PC-3 (cell line): ENCODE measurements around the gene AGBL3.

Source experiments
- EZH2phosphoT487 ChIP-seq: fragments of 300-600 bp; sonication (generic); IDR thresholded peaks from 2 replicates; pipeline ENCODE4 v1.6.1; 2018; ENCODE audit warnings: mild to moderate bottlenecking, antibody characterized with exemption, low read length, borderline replicate concordance
- TF ChIP-seq, protein P1 (sequence below): fragments of 300-600 bp; sonication (generic); conservative IDR thresholded peaks from 2 replicates; pipeline ENCODE4 v1.5.1; 2017; ENCODE audit warnings: antibody characterized with exemption, low read depth, mild to moderate bottlenecking, low read length

DNA sequence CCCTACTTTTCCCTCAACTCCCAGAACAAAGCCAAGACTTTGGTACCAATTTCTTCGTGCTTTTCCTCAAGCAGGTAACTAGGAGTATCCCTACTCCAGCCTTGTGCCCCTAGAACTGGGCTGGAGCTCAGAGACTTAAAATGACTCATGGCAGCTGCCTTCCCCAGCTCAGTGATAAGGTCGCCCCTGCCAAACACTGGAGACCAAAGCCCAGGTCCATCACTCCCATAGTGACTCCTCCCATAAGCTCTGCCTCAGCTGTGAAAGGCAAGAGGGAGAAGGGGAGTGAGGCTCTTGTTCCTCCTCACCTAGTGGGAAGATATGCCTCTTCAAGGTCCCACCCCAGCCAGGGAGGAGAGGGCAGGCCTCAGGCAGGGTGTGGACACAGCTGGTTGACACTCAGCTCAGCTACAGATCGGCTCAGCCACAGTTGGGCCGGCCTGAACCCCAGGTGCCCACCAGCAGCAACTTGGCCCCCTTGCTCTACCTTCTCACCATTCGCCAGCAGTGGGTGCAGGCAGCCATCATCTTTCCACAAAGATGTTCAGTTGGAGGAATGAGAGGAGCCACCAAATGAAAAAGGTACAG, 198.0 kb downstream of the AGBL3 start:
- TF ChIP-seq, protein P1, sequence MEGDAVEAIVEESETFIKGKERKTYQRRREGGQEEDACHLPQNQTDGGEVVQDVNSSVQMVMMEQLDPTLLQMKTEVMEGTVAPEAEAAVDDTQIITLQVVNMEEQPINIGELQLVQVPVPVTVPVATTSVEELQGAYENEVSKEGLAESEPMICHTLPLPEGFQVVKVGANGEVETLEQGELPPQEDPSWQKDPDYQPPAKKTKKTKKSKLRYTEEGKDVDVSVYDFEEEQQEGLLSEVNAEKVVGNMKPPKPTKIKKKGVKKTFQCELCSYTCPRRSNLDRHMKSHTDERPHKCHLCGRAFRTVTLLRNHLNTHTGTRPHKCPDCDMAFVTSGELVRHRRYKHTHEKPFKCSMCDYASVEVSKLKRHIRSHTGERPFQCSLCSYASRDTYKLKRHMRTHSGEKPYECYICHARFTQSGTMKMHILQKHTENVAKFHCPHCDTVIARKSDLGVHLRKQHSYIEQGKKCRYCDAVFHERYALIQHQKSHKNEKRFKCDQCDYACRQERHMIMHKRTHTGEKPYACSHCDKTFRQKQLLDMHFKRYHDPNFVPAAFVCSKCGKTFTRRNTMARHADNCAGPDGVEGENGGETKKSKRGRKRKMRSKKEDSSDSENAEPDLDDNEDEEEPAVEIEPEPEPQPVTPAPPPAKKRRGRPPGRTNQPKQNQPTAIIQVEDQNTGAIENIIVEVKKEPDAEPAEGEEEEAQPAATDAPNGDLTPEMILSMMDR: no peak
- TF ChIP-seq EZH2phosphoT487: no peak
